NCI-H2196 treated with DMSO at 0.1 percent for 48 hours (cell line): ENCODE data around the gene PCSK4.
A peak's percentile ranks its signal among the peaks of the same experiment; 100 is the strongest.

Experiments
- DNase-seq: peaks from one replicate; lab custom pipeline; 2025; ENCODE audit not compliant: unreplicated experiment; lab: John Stamatoyannopoulos, UW

The PCSK4 gene

GRCh38 chr19:1472231-1473084 is 17.7 kb downstream of the PCSK4 start:
- no peak for DNase-seq

GRCh38 chr19:1471515-1472160 is 18.5 kb downstream of the PCSK4 start:
- DNase-seq = no peak

GRCh38 chr19:1471010-1471514 is 19.1 kb downstream of the PCSK4 start:
- DNase-seq = peak; percentile 33

GRCh38 chr19:1470305-1471009 is 19.7 kb downstream of the PCSK4 start:
- DNase-seq = peak; percentile 60

GRCh38 chr19:1470055-1470304 is 20.2 kb downstream of the PCSK4 start:
- DNase-seq = no peak

GRCh38 chr19:1469255-1470054 is 20.7 kb downstream of the PCSK4 start:
- DNase-seq = no peak

- no peak for DNase-seq
These were observed 21.3 kb downstream of the PCSK4 start for GRCh38 chr19:1468821-1469254.

GRCh38 chr19:1468274-1468820 is 21.8 kb downstream of the PCSK4 start:
- no peak for DNase-seq

GRCh38 chr19:1467490-1468273 is 22.5 kb downstream of the PCSK4 start:
- no peak for DNase-seq

GRCh38 chr19:1467215-1467489 is 23.0 kb downstream of the PCSK4 start:
- DNase-seq = no peak

- DNase-seq = no peak
These were observed 23.5 kb downstream of the PCSK4 start for GRCh38 chr19:1466461-1467214.

- DNase-seq = no peak
These were observed 24.1 kb downstream of the PCSK4 start for GRCh38 chr19:1466018-1466460.

- DNase-seq = no peak
These were observed 24.7 kb downstream of the PCSK4 start for GRCh38 chr19:1465191-1466016.

GRCh38 chr19:1461862-1462261 is 28.3 kb downstream of the PCSK4 start:
- no peak for DNase-seq

- no peak for DNase-seq
These were observed 29.8 kb downstream of the PCSK4 start for GRCh38 chr19:1460033-1460995.

- DNase-seq = no peak
These were observed 30.7 kb downstream of the PCSK4 start for GRCh38 chr19:1459479-1459878.

GRCh38 chr19:1457892-1458291 is 32.3 kb downstream of the PCSK4 start:
- no peak for DNase-seq
